ENCODE measurements around the gene ITGA1. TPM values are rescaled to one million over a fixed set of nuclear protein-coding genes. Genes with fewer than 3 reads are reported as not detected.

Gene ITGA1
- polyA plus RNA-seq, 1 experiment: 148 TPM

DNA sequence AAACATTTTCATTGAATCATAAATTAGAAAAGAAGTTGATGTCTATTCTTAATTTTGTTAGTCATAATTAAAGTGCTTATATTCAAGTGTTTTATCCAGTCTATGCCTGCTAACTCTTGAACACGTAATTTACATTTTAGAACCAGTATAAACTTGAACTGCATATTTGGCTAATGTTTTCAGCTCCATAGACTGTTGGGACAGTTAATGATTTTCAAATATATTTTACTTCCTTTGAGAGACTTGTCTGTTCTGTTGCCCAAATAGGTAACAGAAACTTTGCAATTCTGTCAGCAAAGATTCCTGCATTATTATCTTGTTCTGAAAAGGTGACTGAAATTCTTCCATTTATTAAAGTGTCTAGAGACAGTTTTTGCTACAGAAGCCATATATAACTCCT lies 209.3 kb downstream of the ITGA1 start:
- no peaks in the 10 kb centered on the region for H3K27me3 ChIP-seq (ENCODE audit: control insufficient read depth, insufficient read depth, low read length)
- H3K4me3 ChIP-seq (ENCODE audit: low read depth, low read length): no peak overlapping the region
- POLR2A ChIA-PET: no interaction called here
- CTCF ChIA-PET: interaction anchor here (0.9 to 3.1 kb wide), 2 partner anchors 39 to 49 kb away, joined by 3 to 8 read pairs; no protein-coding TSS in a partner anchor
- TF ChIP-seq, protein P1, sequence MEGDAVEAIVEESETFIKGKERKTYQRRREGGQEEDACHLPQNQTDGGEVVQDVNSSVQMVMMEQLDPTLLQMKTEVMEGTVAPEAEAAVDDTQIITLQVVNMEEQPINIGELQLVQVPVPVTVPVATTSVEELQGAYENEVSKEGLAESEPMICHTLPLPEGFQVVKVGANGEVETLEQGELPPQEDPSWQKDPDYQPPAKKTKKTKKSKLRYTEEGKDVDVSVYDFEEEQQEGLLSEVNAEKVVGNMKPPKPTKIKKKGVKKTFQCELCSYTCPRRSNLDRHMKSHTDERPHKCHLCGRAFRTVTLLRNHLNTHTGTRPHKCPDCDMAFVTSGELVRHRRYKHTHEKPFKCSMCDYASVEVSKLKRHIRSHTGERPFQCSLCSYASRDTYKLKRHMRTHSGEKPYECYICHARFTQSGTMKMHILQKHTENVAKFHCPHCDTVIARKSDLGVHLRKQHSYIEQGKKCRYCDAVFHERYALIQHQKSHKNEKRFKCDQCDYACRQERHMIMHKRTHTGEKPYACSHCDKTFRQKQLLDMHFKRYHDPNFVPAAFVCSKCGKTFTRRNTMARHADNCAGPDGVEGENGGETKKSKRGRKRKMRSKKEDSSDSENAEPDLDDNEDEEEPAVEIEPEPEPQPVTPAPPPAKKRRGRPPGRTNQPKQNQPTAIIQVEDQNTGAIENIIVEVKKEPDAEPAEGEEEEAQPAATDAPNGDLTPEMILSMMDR (IDR thresholded peaks at IDR 0.05; ENCODE audit: low read depth, low read length): no peak
- H3K27ac ChIP-seq (ENCODE audit: low read depth, low read length): no peak overlapping the region
- H3K9me3 ChIP-seq (ENCODE audit: control insufficient read depth, insufficient read depth, low read length): no peaks in the 10 kb centered on the region
- DNase-seq (ENCODE audit: low read depth, low spot score): no peak

DNA sequence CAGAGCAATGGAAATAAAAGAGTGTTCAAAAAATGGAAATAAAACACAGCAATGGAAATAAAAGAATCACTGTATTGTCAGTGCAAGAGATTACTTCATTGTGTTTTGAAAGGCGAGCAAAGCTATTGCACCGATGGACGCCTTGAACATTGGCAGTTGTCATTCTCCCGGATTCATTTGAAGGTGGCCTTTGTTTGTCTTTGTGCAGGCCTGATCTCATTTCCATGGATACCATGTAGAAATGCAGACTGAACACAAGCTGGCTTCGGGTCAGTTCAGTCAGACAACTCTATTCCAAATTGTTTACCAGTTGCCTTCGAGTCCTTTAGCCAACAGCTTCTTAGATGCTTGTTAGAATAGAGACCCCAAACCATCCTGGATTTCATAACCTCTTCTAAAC lies 209.7 kb downstream of the ITGA1 start:
- CTCF ChIA-PET: interaction anchor here (0.9 to 3.1 kb wide), 2 partner anchors 38 to 49 kb away, joined by 3 to 8 read pairs; no protein-coding TSS in a partner anchor
- H3K9me3 ChIP-seq (ENCODE audit: control insufficient read depth, insufficient read depth, low read length): no peaks in the 10 kb centered on the region
- H3K27ac ChIP-seq (ENCODE audit: low read depth, low read length): no peak overlapping the region
- no peak overlapping the region for H3K4me3 ChIP-seq (ENCODE audit: low read depth, low read length)
- no peaks in the 10 kb centered on the region for H3K27me3 ChIP-seq (ENCODE audit: control insufficient read depth, insufficient read depth, low read length)
- no peak for DNase-seq (ENCODE audit: low read depth, low spot score)
- TF ChIP-seq, protein P1 (IDR thresholded peaks at IDR 0.05; ENCODE audit: low read depth, low read length): no peak
- POLR2A ChIA-PET: no interaction called here

DNA sequence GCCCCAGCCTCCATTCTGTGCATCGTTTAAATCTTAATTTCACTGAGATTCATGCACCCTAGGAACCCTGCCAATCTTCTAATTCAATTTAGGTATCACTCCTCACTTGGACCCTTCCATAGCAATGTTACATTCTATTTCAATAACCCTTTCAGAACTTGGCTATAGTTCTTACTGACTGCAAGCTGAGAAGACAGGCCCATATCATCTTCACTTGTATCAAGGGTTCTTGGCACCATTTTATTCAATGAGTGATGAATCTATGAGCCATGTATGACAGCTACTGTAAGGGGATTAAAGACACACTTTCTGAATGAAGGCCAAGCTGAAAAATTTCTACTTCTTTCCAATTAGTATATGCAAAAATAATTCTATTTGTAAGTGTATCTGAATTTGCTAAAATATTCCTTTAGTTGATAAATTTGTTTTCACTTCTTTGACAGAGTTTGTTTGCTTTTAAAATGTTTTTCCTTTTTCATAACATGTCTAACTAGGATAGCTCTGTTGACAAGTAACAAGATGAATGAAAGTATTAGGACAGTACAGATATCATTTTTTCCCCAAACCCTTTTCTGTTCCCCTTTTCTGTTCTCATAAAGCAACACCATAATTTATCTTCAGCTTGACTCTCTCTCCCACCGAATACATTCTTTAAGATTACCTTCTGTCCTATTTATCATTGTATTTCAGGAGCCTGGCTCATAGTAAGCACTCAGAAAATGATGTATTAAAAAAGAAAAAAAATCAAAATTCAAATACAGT lies 211.0 kb downstream of the ITGA1 start:
- Histone ChIP-seq H3K27me3 (ENCODE audit: control insufficient read depth, insufficient read depth, low read length) (no peaks in the 10 kb centered on the region), H3K4me3 (ENCODE audit: low read depth, low read length) (no peak overlapping the region), H3K27ac (ENCODE audit: low read depth, low read length) (no peak overlapping the region), H3K9me3 (ENCODE audit: control insufficient read depth, insufficient read depth, low read length) (no peaks in the 10 kb centered on the region)
- TF ChIP-seq, protein P1 (IDR thresholded peaks at IDR 0.05; ENCODE audit: low read depth, low read length): no peak
- no peak for DNase-seq (ENCODE audit: low read depth, low spot score)
- CTCF ChIA-PET: interaction anchor here (3.1 kb wide), 1 partner anchor 37 kb away, joined by 8 read pairs; no protein-coding TSS in a partner anchor
- POLR2A ChIA-PET: no interaction called here

DNA sequence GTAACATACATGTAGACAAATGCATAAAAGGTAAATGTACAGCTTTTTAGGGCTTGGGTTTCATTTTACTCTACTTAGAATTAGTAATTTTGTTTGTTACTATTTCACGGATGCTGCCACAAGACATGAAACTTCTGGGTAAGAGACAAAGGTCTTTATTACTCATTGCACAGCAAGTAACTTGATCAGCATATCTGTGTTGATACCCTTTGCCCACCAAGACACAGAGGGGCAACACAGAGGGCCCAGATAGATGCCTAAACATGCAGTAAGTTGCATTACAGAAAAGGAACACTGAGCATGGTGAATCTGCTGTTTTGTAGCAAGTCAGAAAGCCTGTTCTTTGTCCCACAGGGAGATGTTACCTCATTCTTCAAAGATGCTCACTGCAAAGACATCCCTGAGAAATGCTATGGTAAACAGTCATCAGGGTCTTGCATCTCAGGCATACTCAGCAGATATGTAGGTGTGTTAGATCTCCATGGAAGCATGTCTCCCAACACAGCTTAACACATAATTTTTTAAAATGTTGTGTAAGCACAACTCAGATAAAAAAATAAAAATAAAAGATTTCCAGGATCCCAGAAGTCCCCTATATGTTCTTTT lies 211.7 kb downstream of the ITGA1 start:
- ChIA-PET POLR2A (no interaction called here), CTCF (no interaction called here)
- Histone ChIP-seq H3K27me3 (ENCODE audit: control insufficient read depth, insufficient read depth, low read length) (no peaks in the 10 kb centered on the region), H3K9me3 (ENCODE audit: control insufficient read depth, insufficient read depth, low read length) (no peaks in the 10 kb centered on the region), H3K4me3 (ENCODE audit: low read depth, low read length) (no peak overlapping the region), H3K27ac (ENCODE audit: low read depth, low read length) (no peak overlapping the region)
- DNase-seq (ENCODE audit: low read depth, low spot score): no peak
- TF ChIP-seq, protein P1 (IDR thresholded peaks at IDR 0.05; ENCODE audit: low read depth, low read length): no peak

DNA sequence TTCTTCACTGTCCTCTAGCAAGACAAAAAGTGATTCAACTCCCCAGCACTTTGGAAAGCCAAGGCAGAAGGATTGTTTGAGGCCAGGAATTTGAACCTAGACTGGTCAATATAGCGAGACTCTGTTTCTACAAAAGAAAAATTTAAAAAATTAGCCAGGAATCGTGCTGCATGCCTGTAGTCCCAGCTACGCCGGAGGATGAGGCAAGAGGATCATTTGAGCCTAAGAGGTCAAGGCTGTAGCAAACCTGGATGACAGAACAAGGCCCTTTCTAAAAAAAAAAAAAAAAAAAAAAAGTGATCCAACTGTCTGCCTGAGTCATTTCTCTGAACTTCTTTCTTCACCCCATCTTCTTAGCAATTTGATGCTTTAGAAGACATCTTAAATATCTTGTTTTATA lies 213.8 kb downstream of the ITGA1 start:
- ChIA-PET CTCF (no interaction called here), POLR2A (no interaction called here)
- DNase-seq (ENCODE audit: low read depth, low spot score): no peak
- Histone ChIP-seq H3K4me3 (ENCODE audit: low read depth, low read length) (no peak overlapping the region), H3K27ac (ENCODE audit: low read depth, low read length) (peak overlapping the region; percentile 32), H3K27me3 (ENCODE audit: control insufficient read depth, insufficient read depth, low read length) (no peaks in the 10 kb centered on the region), H3K9me3 (ENCODE audit: control insufficient read depth, insufficient read depth, low read length) (no peaks in the 10 kb centered on the region)
- TF ChIP-seq, protein P1 (IDR thresholded peaks at IDR 0.05; ENCODE audit: low read depth, low read length): no peak
